Liver (tissue), 9 donors: Measurements from ENCODE around the gene MAGI1. TPM values are rescaled to one million over a fixed set of nuclear protein-coding genes. Genes with fewer than 3 reads are reported as not detected.

Experiments
- DNase-seq: peaks from one replicate; pipeline ENCODE4 v3.0.0-alpha.2; 2017; ENCODE audit warnings: low spot score
- H3K27ac ChIP-seq, 2 donors: one replicate each; pipeline ENCODE4 v1.7.0; 2013; ENCODE audit warnings: inconsistent platforms in 2 of 2, low read length in 2 of 2, control low read depth in 1 of 2, low read depth in 1 of 2, mild to moderate bottlenecking in 1 of 2
- H3K27me3 ChIP-seq, 4 donors: one replicate each; pipeline versions ENCODE4 v1.6.1 to v1.7.0; 2013; ENCODE audit warnings: low read length in 3 of 4, inconsistent platforms in 1 of 4, mild to moderate bottlenecking in 1 of 4, moderate library complexity in 1 of 4; ENCODE audit not compliant: control insufficient read depth in 4 of 4, insufficient read depth in 4 of 4
- H3K36me3 ChIP-seq, 4 donors: one replicate each; pipeline versions ENCODE4 v1.6.1 to v1.7.0; 2013; ENCODE audit warnings: low read length in 3 of 4, mild to moderate bottlenecking in 3 of 4, low read depth in 1 of 4, moderate library complexity in 1 of 4; ENCODE audit not compliant: control insufficient read depth in 4 of 4, insufficient read depth in 3 of 4
- H3K4me1 ChIP-seq, 4 donors: one replicate each; pipeline versions ENCODE4 v1.6.1 to v1.7.0; 2013; ENCODE audit warnings: low read length in 3 of 4, mild to moderate bottlenecking in 3 of 4, moderate library complexity in 1 of 4; ENCODE audit not compliant: control insufficient read depth in 4 of 4, insufficient read depth in 4 of 4
- H3K4me3 ChIP-seq, 3 donors: one replicate each; pipeline versions ENCODE4 v1.6.1 to v1.7.0; 2013; ENCODE audit warnings: low read length in 3 of 3, control low read depth in 1 of 3, low read depth in 1 of 3, mild to moderate bottlenecking in 1 of 3
- H3K9ac ChIP-seq, 2 donors: one replicate each; pipeline ENCODE4 v1.7.0; 2013; ENCODE audit warnings: low read length in 2 of 2, mild to moderate bottlenecking in 2 of 2, moderate library complexity in 2 of 2, control low read depth in 1 of 2, low read depth in 1 of 2
- H3K9me3 ChIP-seq, 4 donors: one replicate each; pipeline versions ENCODE4 v1.6.1 to v1.7.0; 2013; ENCODE audit warnings: low read length in 3 of 4; ENCODE audit not compliant: control insufficient read depth in 4 of 4
- ATF3 ChIP-seq: IDR thresholded peaks from 2 replicates; pipeline ENCODE4 v1.6.1; 2016; ENCODE audit warnings: antibody characterized with exemption
- EGR1 ChIP-seq, 2 donors: IDR thresholded peaks; 2 replicates each; pipeline ENCODE4 v1.6.1; 2016 to 2018; ENCODE audit warnings: antibody characterized with exemption in 2 of 2, low read depth in 2 of 2
- FOXA1 ChIP-seq: IDR thresholded peaks from 2 replicates; pipeline ENCODE4 v1.6.1; 2016; ENCODE audit warnings: antibody characterized with exemption
- FOXA2 ChIP-seq: IDR thresholded peaks from 2 replicates; pipeline ENCODE4 v1.6.1; 2016; ENCODE audit warnings: antibody characterized with exemption
- GABPA ChIP-seq, 2 donors: IDR thresholded peaks in 1 of 2; conservative IDR thresholded peaks in 1 of 2; 2 replicates each; pipeline ENCODE4 v1.6.1; 2016; ENCODE audit warnings: antibody characterized with exemption in 2 of 2, mild to moderate bottlenecking in 1 of 2, moderate library complexity in 1 of 2
- HNF4A ChIP-seq, 2 donors: conservative IDR thresholded peaks; 2 replicates each; pipeline ENCODE4 v1.6.1; 2016; ENCODE audit warnings: antibody characterized with exemption in 2 of 2, mild to moderate bottlenecking in 2 of 2
- HNF4G ChIP-seq: IDR thresholded peaks from 2 replicates; pipeline ENCODE4 v1.6.1; 2016; ENCODE audit warnings: antibody characterized with exemption
- JUND ChIP-seq, 2 donors: IDR thresholded peaks; 2 replicates each; pipeline ENCODE4 v1.6.1; 2016; ENCODE audit warnings: antibody characterized with exemption in 2 of 2
- NR2F2 ChIP-seq: IDR thresholded peaks from 2 replicates; pipeline ENCODE4 v1.6.1; 2016; ENCODE audit warnings: antibody characterized with exemption
- RAD21 ChIP-seq, 2 donors: IDR thresholded peaks; 2 replicates each; pipeline ENCODE4 v1.6.1; 2016; ENCODE audit warnings: antibody characterized with exemption in 2 of 2, mild to moderate bottlenecking in 2 of 2
- RXRA ChIP-seq, 2 donors: IDR thresholded peaks; 2 replicates each; pipeline ENCODE4 v1.6.1; 2017 to 2018; ENCODE audit warnings: antibody characterized with exemption in 2 of 2, mild to moderate bottlenecking in 1 of 2
- SP1 ChIP-seq: IDR thresholded peaks from 2 replicates; pipeline ENCODE4 v1.6.1; 2018; ENCODE audit warnings: antibody characterized with exemption, mild to moderate bottlenecking
- TAF1 ChIP-seq: conservative IDR thresholded peaks from 2 replicates; pipeline ENCODE4 v1.6.1; 2016; ENCODE audit warnings: antibody characterized with exemption, mild to moderate bottlenecking
- YY1 ChIP-seq: IDR thresholded peaks from 2 replicates; pipeline ENCODE4 v1.6.1; 2016; ENCODE audit warnings: antibody characterized with exemption, mild to moderate bottlenecking
- ZBTB33 ChIP-seq: IDR thresholded peaks from 2 replicates; pipeline ENCODE4 v1.6.1; 2016; ENCODE audit warnings: antibody characterized with exemption
- WGBS: extraction: QIAGEN DNeasy Blood & Tissue Kit; methylation state at CpG from one replicate; pipeline ENCODE4 v1.1.7; 2013; 5-methylcytosine and 5-hydroxymethylcytosine counted together
- polyA plus RNA-seq, 2 donors: library from polyadenylated mRNA; stranded (reverse) in 1 of 2; unstranded in 1 of 2; fragments of 200-250 nt in 1 of 2; fragments of >200 nt in 1 of 2; fragmentation: Nextera tagmentation in 1 of 2; extraction: Ambion mirVana in 1 of 2; gene quantifications; one replicate each; pipeline versions ENCODE4 v1.2.1 to v1.2.3, GENCODE V29; 2013 to 2015
- total RNA-seq, 2 donors: library from RNA; depleted of rRNA; stranded (reverse); fragments of >200 nt; gene quantifications; one replicate each; pipeline ENCODE4 v1.2.3, GENCODE V29; 2014
- TF ChIP-seq, protein P1 (sequence below): fragments of 150-350 bp; IDR thresholded peaks from 2 replicates; pipeline ENCODE4 v1.5.1; 2017; ENCODE audit warnings: improper control_type of control experiment, low read depth, low read length; ENCODE audit not compliant: missing input control
- TF ChIP-seq, protein P2 (sequence below): IDR thresholded peaks from 2 replicates; pipeline ENCODE4 v1.6.1; 2016; ENCODE audit warnings: antibody characterized with exemption, mild to moderate bottlenecking
- TF ChIP-seq, protein P3 (sequence below): IDR thresholded peaks from 2 replicates; pipeline ENCODE4 v1.6.1; 2016; ENCODE audit warnings: antibody characterized with exemption
- donor health status: healthy.
- donor health status: healthy.
- donor health status: healthy.
- donor health status: healthy.
- donor health status: healthy.

Gene MAGI1
- total and polyA plus RNA-seq, 4 donors, result 9.6 to 68.8 (median 14.0) TPM

DNA sequence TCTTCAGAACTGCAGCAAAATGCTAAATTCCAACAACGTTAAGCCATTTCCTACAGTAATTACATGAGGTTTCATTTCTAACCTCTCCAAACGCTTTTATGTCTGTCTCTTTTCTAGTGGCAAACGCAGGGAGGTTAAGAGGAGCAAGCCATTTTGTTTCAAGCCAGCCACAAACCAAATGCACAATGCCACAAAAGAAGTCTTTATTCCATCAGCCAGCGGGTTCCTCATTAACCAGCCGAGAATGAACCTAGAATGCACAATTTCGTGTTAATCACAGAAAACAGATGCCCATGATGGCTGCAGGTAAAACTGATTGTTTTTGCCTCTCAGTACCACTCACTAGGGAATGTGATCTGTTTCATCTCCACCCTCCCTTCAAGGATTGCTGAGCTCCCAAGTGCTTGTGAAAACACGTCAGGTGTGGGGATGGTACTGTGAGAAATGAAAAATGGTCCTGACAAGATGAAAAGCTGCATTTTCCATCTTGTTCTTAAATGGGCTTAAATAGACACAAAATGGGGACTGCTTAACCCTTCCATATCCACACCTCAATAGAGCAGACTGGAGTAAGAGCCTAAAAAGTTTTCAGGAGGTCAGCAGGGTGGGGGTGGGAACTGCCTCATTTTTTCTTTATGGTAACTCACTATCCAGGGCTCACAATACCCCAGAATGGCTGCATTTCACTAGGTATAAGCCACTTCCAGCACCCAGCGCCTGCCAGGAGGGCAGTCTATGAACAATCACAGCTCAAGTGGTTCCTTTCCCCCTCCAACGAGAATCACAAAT is 277.1 kb downstream of the MAGI1 start:
- Histone ChIP-seq H3K4me3 (no peak overlapping the region), H3K36me3 (no peaks in the 10 kb centered on the region), H3K9ac (no peak overlapping the region), H3K27ac (no peak overlapping the region), H3K27me3 (no peaks in the 10 kb centered on the region), H3K4me1 (no peaks in the 10 kb centered on the region), H3K9me3 (no peaks in the 10 kb centered on the region)
- TF ChIP-seq EGR1 (IDR thresholded peaks at IDR 0.05; ENCODE audit: low read depth in 2 of 2) (no peak), TAF1 (no peak), RXRA (IDR thresholded peaks at IDR 0.05) (no peak), FOXA1 (no peak), HNF4G (no peak), NR2F2 (no peak), HNF4A (conservative IDR thresholded peaks at IDR 0.05) (no peak), JUND (IDR thresholded peaks at IDR 0.05) (no peak), GABPA (IDR thresholded peaks at IDR 0.05 in 1 of 2, conservative IDR thresholded peaks at IDR 0.05 in 1 of 2) (no peak), FOXA2 (no peak), ZBTB33 (no peak), YY1 (no peak), SP1 (no peak), RAD21 (IDR thresholded peaks at IDR 0.05) (no peak), ATF3 (no peak)
- TF ChIP-seq, protein P1, sequence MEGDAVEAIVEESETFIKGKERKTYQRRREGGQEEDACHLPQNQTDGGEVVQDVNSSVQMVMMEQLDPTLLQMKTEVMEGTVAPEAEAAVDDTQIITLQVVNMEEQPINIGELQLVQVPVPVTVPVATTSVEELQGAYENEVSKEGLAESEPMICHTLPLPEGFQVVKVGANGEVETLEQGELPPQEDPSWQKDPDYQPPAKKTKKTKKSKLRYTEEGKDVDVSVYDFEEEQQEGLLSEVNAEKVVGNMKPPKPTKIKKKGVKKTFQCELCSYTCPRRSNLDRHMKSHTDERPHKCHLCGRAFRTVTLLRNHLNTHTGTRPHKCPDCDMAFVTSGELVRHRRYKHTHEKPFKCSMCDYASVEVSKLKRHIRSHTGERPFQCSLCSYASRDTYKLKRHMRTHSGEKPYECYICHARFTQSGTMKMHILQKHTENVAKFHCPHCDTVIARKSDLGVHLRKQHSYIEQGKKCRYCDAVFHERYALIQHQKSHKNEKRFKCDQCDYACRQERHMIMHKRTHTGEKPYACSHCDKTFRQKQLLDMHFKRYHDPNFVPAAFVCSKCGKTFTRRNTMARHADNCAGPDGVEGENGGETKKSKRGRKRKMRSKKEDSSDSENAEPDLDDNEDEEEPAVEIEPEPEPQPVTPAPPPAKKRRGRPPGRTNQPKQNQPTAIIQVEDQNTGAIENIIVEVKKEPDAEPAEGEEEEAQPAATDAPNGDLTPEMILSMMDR, result no peak
- TF ChIP-seq, protein P2, sequence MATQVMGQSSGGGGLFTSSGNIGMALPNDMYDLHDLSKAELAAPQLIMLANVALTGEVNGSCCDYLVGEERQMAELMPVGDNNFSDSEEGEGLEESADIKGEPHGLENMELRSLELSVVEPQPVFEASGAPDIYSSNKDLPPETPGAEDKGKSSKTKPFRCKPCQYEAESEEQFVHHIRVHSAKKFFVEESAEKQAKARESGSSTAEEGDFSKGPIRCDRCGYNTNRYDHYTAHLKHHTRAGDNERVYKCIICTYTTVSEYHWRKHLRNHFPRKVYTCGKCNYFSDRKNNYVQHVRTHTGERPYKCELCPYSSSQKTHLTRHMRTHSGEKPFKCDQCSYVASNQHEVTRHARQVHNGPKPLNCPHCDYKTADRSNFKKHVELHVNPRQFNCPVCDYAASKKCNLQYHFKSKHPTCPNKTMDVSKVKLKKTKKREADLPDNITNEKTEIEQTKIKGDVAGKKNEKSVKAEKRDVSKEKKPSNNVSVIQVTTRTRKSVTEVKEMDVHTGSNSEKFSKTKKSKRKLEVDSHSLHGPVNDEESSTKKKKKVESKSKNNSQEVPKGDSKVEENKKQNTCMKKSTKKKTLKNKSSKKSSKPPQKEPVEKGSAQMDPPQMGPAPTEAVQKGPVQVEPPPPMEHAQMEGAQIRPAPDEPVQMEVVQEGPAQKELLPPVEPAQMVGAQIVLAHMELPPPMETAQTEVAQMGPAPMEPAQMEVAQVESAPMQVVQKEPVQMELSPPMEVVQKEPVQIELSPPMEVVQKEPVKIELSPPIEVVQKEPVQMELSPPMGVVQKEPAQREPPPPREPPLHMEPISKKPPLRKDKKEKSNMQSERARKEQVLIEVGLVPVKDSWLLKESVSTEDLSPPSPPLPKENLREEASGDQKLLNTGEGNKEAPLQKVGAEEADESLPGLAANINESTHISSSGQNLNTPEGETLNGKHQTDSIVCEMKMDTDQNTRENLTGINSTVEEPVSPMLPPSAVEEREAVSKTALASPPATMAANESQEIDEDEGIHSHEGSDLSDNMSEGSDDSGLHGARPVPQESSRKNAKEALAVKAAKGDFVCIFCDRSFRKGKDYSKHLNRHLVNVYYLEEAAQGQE, result no peak
- TF ChIP-seq, protein P3, sequence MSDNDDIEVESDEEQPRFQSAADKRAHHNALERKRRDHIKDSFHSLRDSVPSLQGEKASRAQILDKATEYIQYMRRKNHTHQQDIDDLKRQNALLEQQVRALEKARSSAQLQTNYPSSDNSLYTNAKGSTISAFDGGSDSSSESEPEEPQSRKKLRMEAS, result no peak
- WGBS, result 92% methylated on average over 9 of the region's 9 CpGs
- DNase-seq, result no peak
